ELR (cell line): Measurements from ENCODE around the gene DNAH17.

Experiments used
- DNase-seq: peaks from one replicate; pipeline ENCODE4 v3.0.0-alpha.2; 2015; ENCODE audit warnings: low read depth

DNAH17 gene

DNA sequence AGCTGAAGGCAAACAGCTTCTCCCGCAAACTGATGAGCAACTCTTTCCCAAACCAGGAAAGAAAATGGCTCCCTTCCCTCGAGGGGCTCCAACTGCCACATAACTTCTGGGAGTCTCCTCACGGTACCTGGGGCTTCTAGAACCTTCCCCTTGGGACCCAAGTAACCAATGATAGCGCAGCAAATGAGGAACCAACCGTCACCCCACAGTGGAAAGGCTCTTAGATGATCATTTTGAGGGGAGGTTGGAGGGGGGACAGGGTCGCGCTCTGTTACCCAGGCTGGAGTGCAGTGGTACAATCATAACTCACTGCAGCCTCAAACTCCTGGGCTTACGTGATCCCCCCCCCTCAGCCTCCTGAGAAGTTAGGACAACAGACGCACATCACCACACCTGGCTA is at the start of gene DNAH17:
Gene DNAH17, minus strand, starts transcription at position 101 of the 400 bp plus-strand sequence. CDS start 2,339 bp downstream, outside the sequence.
- no peak for DNase-seq

- no peak for DNase-seq
Observed at GRCh38 chr17:78624324-78625151, 47.3 kb upstream of the DNAH17 start.

DNA sequence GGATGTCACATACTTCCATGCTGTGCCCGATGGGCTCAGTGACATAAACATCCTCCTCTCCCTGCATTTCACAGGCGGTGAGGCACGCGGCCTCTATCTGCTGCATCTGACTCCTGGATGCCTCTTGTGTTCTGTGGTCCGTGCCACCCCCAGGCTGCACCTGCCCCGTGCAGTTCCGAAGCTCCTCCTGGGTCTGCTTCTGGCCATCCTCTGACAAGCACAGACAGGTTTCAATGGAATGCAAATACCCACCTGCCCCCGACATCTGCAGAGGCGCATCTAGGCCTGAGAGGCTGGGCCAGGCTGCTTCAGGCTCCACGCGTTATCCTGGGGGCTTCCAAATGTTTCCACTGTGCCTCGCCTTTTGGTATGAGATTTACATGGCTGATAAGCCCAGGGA is 46.3 kb upstream of the DNAH17 start:
- no peak for DNase-seq

DNA sequence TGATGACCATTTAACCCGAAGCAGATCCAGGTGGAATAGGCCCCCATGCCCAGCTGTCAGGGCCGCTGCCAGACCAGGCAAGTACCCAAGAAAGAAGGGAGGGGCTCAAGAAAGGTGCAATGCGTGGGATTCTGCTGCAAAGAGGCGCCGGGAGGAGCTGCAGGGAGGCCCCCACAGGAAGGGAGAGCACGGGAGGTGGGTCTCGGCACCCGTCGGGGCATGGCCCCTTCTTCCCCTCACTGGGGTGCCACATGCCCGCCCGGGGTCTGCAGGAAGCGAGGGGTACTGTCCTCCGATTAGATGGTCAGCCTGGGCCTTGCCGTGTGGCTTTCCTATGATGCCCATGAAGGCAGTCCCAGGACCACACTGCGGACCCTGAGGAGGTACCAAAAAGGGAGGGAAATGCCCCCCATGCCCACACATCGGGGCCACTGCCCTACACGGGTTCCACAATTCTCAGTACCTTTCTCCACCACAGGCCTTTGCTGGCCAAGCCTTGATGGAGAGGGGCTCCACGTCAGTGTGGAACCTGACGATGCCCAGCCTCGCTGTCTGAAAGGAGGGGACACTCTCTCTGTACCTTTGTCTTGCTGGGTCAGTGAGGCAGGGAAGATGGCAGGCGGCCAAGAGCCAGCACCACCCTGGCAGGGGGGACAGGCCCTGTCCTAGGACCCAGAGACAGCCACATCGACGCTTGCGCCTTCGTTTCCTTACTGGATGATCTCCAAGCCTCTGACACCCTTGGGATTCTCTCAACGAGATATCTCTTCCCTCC is 45.5 kb upstream of the DNAH17 start:
- no peak for DNase-seq

GRCh38 chr17:78621720-78622490 is 44.7 kb upstream of the DNAH17 start:
- DNase-seq = no peak

- DNase-seq = no peak
Observed at GRCh38 chr17:78620099-78620498, 42.9 kb upstream of the DNAH17 start.

- no peak for DNase-seq
Observed at GRCh38 chr17:78619334-78619733, 42.1 kb upstream of the DNAH17 start.

DNA sequence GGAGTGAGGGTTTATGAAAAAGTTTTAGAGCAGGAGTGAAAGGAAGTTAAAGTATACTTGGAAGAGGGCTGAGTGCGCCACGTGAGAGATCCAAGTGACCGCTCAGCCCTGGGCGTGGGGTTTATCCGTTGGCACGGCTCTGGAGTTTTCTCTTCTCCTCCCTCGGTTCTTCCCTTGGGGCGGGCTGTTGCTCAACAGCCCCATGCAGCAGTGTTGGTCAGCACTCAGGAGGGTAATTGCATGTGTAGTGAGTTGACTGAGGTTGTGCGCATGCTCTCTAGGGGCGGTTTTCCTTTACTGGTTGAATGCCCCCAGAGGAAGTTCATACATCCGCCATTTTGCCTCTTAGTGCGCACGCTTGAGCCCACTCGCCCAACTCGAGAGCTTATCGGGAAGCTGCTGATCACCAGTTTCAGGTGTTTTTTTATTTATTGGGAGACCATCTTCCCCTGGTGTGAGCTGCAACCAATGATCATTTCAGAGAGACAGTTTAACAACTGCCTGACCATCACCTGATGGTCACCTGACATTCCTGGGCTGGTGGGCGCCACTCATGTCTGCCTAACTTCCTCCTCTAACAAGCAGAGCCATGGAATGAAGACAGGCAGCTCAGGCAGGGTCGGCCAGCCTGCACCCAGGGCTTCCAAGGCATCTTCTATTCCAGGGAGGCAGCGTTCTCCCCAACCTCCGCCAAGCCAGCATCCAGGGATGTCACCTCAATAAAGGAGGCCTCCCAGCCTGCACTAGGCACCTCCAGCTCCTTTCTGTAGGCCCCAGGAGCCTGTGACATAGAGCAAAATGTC is 41.3 kb upstream of the DNAH17 start:
- no peak for DNase-seq

GRCh38 chr17:78617511-78618061 is 40.4 kb upstream of the DNAH17 start:
- DNase-seq = no peak

- DNase-seq = no peak
Observed at GRCh38 chr17:78616946-78617345, 39.8 kb upstream of the DNAH17 start.

- no peak for DNase-seq
Observed at GRCh38 chr17:78615631-78616030, 38.4 kb upstream of the DNAH17 start.

DNA sequence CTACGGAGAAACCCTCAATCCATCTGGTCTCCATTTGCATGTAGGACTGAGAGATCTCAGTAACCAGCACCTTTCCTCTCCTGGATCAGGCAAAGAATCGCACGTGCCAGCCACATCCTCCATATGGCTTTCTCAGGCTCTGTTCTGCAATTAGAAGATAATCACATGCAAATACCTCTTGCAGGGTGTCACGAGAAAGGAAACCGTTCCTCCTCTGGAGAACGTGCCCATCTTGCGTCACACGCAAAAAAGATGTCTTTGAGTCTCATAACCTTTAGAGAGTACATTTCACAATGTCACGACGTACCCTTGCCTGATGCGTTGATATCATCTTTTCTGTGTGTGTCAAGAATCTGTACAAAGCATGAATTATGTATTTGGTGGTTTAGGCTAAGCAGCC is 36.2 kb upstream of the DNAH17 start:
- DNase-seq = no peak

- no peak for DNase-seq
Observed at GRCh38 chr17:78611607-78612006, 34.4 kb upstream of the DNAH17 start.

- DNase-seq = no peak
Observed at GRCh38 chr17:78610951-78611511, 33.8 kb upstream of the DNAH17 start.

GRCh38 chr17:78609191-78609641 is 32.0 kb upstream of the DNAH17 start:
- DNase-seq = no peak

DNA sequence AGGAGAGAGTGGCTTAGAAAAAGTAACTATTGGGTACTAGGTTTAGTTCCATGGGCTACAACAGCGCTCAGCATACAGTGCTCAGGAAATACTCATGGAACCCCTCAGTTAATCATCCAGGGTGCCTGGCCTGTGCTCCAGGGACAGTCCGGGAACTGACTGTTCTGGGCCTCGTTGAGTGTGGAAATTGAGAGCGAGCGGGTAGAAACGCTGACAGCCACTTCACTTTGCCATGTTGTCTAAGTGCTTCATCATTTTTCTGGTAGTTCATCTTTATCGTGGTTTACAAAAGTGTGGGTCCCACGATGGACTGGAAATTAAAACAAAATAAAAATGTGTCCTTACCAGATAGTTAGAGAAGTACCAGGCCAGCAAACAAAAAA is 31.6 kb upstream of the DNAH17 start:
- no peak for DNase-seq

DNA sequence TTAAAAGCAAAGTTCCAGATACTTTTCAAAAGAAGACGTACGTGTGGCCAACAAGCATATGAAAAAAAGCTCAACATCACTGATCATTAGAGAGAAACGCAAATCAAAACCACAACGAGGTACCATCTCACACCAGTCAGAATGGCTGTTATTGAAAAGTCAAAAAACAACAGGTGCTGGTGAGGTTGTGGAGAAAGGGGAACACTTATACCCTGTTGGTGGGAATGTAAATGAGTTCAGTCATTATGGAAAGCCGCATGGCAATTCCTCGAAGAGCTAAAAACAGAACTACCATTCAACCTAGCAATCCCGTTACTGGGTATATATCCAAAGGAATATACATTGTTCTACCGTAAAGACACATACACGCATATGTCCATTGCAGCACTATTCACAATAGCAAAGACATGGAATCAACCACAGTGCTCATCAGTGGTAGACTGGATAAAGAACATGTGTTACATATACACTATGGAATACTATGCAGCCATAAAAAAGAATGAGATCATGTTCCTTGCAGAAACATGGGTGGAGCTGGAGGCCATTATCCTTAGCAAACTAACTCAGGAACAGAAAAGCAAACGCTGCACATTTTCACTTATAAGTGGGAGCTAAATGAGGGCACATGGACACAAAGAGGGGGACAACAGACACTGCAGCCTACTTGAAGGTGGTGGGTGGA is 31.1 kb upstream of the DNAH17 start:
- no peak for DNase-seq

- DNase-seq = no peak
Observed at GRCh38 chr17:78607038-78607437, 29.8 kb upstream of the DNAH17 start.

GRCh38 chr17:78605886-78606285 is 28.7 kb upstream of the DNAH17 start:
- no peak for DNase-seq

- DNase-seq = no peak
Observed at GRCh38 chr17:78605429-78605828, 28.2 kb upstream of the DNAH17 start.
